Skin epidermis (tissue), 12 donors: ENCODE measurements around the gene ST7.

Experiments used
- H3K27ac ChIP-seq, 21 experiments: fragments of 200-600 bp; sonication (generic) in 11 of 21; one replicate each; pipeline ENCODE4 v1.5.0; 2020; ENCODE audit warnings: mild to moderate bottlenecking in 3 of 21, inconsistent platforms in 2 of 21, moderate library complexity in 2 of 21
- H3K4me3 ChIP-seq, 7 experiments: fragments of 200-600 bp; sonication (generic) in 2 of 7; one replicate each; pipeline ENCODE4 v1.5.0; 2020; ENCODE audit warnings: inconsistent platforms in 2 of 7, mild to moderate bottlenecking in 2 of 7, moderate library complexity in 1 of 7

ST7 gene

DNA sequence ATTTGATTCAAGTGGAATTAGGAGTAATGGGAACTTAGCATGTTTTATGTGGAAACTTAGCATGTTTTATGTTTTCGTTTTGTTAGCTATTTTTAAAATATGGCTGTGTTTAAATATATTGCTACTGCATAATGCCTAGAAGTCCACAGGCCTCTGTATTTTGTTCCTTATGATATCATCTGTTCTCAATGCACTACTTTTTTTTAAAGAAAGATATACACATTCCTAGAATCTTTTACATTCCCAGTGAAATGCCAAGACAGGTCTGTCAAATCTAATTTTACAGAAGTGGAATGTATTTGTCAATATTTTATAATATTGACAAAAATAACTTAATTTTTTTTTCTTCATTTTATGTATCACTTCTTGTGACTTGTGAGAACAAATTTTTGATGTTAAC, 51.6 kb downstream of the ST7 start:
- Histone ChIP-seq H3K27ac (no peak overlapping the region), H3K4me3 (no peak overlapping the region)

GRCh38 chr7:117005449-117005848, 52.1 kb downstream of the ST7 start:
- H3K27ac ChIP-seq, result peak overlapping the region in 2 of 21 experiments; percentile 30 to 45
- no peak overlapping the region for H3K4me3 ChIP-seq

GRCh38 chr7:117006907-117007684, 53.8 kb downstream of the ST7 start:
- H3K4me3 ChIP-seq, result no peak overlapping the region
- peak overlapping the region in 1 of 21 experiments; percentile 7 for H3K27ac ChIP-seq

- Histone ChIP-seq H3K27ac (no peak overlapping the region), H3K4me3 (no peak overlapping the region)
Measured at GRCh38 chr7:117008118-117008885, 55.0 kb downstream of the ST7 start.

DNA sequence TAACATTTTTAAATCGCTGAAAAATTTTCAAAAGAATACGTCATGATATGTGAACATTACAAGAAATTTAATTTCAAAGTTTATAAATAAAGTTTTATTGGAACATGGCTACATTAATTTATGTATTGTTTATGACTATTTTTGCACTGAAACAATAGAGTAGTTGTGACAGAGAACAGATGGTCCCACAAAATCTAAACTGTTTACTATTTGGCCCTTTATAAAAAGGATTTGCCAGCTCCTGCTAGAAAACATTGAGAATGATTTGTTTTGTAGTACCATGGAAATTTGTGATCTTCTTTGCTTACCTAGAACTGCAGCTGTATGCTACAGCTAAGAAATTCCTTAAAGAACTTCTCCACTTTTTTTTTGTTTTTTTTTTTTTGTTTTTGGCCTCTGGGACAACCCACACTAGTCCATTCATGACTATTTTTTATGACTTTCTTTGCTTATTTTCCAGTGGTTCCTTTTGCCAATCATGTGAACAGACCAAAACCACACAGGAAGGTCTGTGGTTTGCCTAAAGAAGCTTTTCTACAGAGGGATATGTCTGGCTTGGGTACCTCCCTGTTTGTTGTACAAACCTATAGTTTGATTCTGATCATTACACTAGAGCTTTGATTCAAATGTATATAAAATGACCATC, 55.7 kb downstream of the ST7 start:
- Histone ChIP-seq H3K27ac (no peak overlapping the region), H3K4me3 (no peak overlapping the region)

DNA sequence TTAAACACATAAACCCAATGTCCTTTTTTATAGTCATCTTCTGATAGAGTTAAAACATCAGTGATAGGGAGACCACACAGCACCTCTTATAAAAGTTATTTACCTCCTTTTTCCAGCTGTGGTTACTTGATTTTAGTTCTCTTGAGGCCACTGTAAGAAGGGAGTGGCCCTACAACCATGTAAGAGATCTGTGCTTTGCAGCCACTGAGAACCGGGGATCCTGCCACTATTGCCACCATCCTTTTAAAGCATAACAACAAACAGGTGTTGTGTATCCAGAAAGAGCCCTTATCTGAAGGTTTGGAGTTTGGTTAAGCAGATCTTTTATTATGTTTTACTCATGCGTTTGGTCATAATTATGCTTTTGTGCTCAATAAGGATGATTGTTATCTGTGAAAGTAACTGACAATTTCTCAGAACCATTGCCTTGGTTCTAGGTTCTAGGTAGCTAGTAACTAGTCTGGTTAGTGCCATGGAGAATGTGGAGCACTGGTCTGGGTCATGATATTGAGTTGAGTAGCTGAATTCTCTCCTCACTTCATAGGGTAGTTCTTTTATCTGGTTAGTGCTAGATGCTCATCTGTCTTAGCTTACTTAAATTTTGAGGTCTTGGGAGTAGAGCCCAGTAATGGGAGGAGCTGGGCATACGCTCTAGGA, 56.5 kb downstream of the ST7 start:
- no peak overlapping the region for H3K4me3 ChIP-seq
- no peak overlapping the region for H3K27ac ChIP-seq

- Histone ChIP-seq H3K27ac (no peak overlapping the region), H3K4me3 (no peak overlapping the region)
Measured at GRCh38 chr7:117010375-117011133, 57.3 kb downstream of the ST7 start.

DNA sequence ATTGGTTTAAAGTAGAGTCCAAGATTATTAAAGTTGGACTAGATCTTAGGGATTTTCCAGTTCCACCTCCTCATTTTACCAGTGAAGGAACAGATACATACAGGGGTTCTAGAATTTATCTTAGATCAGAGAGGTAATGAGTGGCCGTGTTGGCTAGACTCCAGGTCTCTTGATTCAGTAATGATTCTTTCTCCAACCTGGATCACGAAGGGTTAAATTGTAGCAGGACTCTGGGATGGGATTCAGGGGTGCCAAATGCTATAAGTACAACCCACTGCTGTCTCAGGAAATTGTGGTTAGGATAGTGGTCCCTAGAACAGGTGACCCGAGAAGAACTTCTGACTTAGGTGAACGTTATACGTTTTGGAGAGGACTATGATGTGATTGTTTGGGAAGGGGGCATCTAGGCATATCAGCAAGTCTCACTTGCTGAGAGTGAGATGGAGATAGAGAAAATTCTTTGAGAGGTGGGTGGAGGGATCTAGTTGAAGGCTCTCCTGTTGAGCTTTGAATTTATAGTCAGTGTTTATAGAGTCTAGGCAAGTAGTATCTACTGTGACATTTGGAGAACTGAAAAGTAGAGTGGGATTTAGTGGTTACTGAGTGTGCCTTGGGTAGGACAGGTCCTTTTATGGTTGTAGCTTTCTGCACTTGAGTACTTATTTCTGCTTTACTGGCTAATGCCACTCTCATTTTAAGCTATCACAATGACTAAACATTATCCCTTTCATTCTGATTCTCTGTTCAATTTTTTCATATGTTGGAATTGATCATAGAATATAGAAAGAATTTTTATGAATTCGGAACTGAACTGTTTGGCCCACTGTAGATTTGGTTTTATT, 58.3 kb downstream of the ST7 start:
- peak overlapping the region in 1 of 21 experiments; percentile 16 for H3K27ac ChIP-seq

GRCh38 chr7:117012284-117012683, 59.0 kb downstream of the ST7 start:
- Histone ChIP-seq H3K27ac (peak overlapping the region in 1 of 21 experiments; percentile 16), H3K4me3 (no peak overlapping the region)

More for the DNA sequence above, 58.3 kb downstream of the ST7 start:
- no peak overlapping the region for H3K4me3 ChIP-seq

DNA sequence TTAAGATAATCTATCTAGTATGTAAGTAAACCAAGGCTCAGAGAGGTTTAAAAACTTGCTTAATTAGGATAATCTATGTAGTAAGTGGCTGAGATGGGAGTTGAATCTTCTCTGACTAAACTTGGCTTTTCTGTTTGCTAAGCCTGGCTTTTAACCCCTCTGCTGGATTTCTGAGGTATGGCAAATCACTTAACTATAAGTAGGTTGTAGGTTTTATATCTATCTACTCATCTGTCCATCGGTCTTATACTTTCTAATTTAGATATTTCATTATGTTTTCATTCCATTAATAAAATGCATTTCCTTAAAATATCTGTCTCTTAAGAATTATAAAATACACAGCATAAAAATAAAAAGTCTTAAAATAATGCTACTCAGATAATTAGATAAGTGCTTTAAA, 59.4 kb downstream of the ST7 start:
- Histone ChIP-seq H3K4me3 (no peak overlapping the region), H3K27ac (peak overlapping the region in 1 of 21 experiments; percentile 16)

DNA sequence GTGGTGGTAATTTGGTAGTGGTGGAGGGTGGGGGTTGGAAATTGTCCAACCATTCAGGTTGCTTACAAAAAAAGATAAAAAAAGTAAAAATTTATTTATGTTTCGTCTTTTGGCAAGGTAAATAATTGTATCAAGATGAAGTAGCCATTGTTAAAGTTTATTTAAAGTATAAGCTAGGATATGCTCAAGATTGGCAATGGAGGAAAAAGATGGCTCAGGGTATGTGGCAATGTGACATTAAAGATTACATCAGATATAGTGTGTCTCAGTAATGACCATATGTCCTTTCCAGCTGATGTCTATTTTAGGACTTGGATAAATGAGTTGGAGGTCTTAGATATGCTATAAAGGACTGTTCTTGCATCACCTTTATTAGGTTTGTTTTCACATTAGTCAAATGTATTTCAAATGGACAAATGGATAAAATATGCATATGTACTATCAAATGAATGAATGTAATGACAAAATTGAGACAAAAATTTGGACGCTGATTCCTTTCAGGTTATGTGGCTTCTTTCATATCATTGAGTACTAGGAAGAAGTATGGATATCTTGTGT, 60.9 kb downstream of the ST7 start:
- H3K27ac ChIP-seq, result peak overlapping the region in 1 of 21 experiments; percentile 14

DNA sequence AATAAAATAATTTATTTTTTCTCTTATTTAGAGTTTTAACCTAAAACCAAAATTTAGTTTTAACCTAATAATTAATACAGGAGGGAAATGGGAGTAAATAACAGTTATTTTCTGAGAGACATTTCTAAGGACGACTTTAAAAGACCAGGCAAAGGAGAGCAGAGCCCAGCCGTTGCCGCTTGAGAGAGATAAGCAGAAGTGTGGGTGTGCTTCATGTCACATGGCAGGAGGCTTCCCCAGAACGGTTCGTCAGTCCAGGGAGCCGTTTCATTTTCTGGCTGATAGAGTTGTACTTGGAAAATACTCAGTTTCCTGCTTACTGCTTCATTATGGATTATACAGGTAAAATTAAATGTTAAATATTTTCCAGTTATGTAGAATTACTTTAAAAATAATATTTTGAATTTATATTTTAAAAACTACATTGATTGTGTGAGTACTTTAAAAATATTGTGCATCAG, 61.4 kb downstream of the ST7 start:
- Histone ChIP-seq H3K27ac (peak overlapping the region in 1 of 21 experiments; percentile 14), H3K4me3 (no peak overlapping the region)

More for the DNA sequence above, 60.9 kb downstream of the ST7 start:
- no peak overlapping the region for H3K4me3 ChIP-seq

GRCh38 chr7:117015258-117016184, 62.2 kb downstream of the ST7 start:
- Histone ChIP-seq H3K27ac (peak overlapping the region in 1 of 21 experiments; percentile 14), H3K4me3 (no peak overlapping the region)

GRCh38 chr7:117017017-117017451, 63.7 kb downstream of the ST7 start:
- H3K4me3 ChIP-seq, result no peak overlapping the region
- no peak overlapping the region for H3K27ac ChIP-seq

DNA sequence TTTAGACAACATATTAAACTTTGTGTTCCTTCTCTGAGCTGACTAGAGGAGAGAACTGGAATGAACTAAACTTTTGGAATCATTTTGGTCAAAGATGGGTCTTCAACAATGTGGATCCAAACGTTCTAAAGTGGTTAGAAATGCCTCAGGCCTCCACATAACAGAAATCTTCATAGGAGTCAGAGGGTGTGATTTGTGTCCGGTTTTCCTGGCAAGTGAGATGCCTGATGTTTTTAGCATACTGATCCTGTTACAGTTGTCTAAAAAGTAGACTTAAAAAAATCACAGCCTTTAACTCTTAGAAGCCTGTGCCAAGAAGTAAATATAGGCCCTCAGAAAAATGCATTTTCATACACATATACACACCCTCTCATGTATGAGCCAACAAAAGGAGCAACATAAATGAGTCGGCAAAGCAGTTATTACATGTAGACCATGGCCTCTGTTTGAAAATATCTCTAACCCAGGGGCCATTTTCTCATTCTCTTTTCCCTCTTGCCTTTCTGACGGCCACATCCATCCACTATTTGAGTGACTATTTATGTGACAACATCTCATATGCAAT, 64.5 kb downstream of the ST7 start:
- Histone ChIP-seq H3K27ac (no peak overlapping the region), H3K4me3 (no peak overlapping the region)

DNA sequence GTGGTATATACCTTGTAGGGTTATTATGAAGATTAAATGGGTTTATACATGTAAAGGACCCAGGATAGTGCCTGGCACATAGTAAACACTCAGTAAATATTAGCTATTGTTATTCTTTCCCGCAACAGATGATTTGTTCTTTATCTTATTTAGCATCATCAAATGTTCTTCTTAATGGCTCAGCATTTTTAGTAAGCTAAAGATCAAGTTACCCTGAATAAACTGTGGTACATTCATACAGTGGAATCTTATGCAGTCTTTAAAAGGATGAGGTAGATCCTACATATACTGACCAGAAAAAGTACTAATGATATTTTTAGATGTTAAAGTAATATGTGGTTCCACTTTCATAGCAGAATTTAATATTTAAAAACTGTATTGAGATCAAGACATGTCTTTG, 65.4 kb downstream of the ST7 start:
- Histone ChIP-seq H3K27ac (no peak overlapping the region), H3K4me3 (no peak overlapping the region)

GRCh38 chr7:117019287-117019686, 66.0 kb downstream of the ST7 start:
- Histone ChIP-seq H3K27ac (no peak overlapping the region), H3K4me3 (no peak overlapping the region)
